Breast epithelium (tissue), 3 donors: Measurements from ENCODE around the gene DPH6.
"Not testable (repeated sequence)": the region's sequence is repeated elsewhere in the genome, so short reads cannot be mapped to it uniquely, and the experiment has no call there.

Source experiments
- CTCF ChIP-seq, 3 donors: fragments of 450-650 bp; IDR thresholded peaks; one replicate each; pipeline ENCODE4 v1.5.1; 2016 to 2017; ENCODE audit warnings: antibody characterized with exemption in 3 of 3, mild to moderate bottlenecking in 3 of 3, moderate library complexity in 3 of 3
- POLR2A ChIP-seq: fragments of 450-650 bp; IDR thresholded peaks from one replicate; pipeline ENCODE4 v1.6.1; 2016; ENCODE audit warnings: antibody characterized with exemption, mild to moderate bottlenecking, moderate library complexity
- POLR2AphosphoS5 ChIP-seq, 3 donors: sonication (generic); formaldehyde crosslinking; IDR thresholded peaks; one replicate each; pipeline ENCODE4 v1.6.1; 2017; ENCODE audit warnings: antibody characterized with exemption in 3 of 3

GRCh38 chr15:35378454-35378853 is 167.5 kb downstream of the DPH6 start:
- TF ChIP-seq CTCF (IDR thresholded peaks at IDR 0.05); POLR2A; POLR2AphosphoS5 (IDR thresholded peaks at IDR 0.05): not testable (repeated sequence)
